HS-27A (cell line): ENCODE results near the gene TSPY3.
"Not testable (repeated sequence)": the region's sequence is repeated elsewhere in the genome, so short reads cannot be mapped to it uniquely, and the experiment has no call there.

ENCODE experiments used
- DNase-seq: peaks from one replicate; pipeline ENCODE4 v3.0.0-alpha.2; 2012; ENCODE audit warnings: low read depth, missing footprints

TSPY3 gene

GRCh38 chrY:9398121-9398520 lies at the start of gene TSPY3:
TSPY3 (plus strand) TSS chrY:9398421; CDS start chrY:9398467, 46 bp downstream.
- not testable (repeated sequence) for DNase-seq

GRCh38 chrY:9357497-9357896 lies 40.7 kb upstream of the TSPY3 start, which contains the start of gene TSPY8:
TSPY8 (plus strand) TSS chrY:9357797; CDS start chrY:9357843, 46 bp downstream.
- not testable (repeated sequence) for DNase-seq

GRCh38 chrY:9396527-9396926 lies 1.7 kb upstream of the TSPY3 start:
- not testable (repeated sequence) for DNase-seq
